HG02870 (cell line): ENCODE measurements around the gene SCART1.
"Not testable (repeated sequence)": the region's sequence is repeated elsewhere in the genome, so short reads cannot be mapped to it uniquely, and the experiment has no call there.

Experiments
- ATAC-seq: cut with Tn5 transposase; IDR thresholded peaks from one replicate; pipeline ENCODE4 v1.9.1; 2021; ENCODE audit warnings: mild to moderate bottlenecking, moderate library complexity; ENCODE audit not compliant: unreplicated experiment

Gene SCART1

GRCh38 chr10:133431888-133432613 lies 21.7 kb upstream of the SCART1 start:
- ATAC-seq = not testable (repeated sequence)

GRCh38 chr10:133432789-133433188 lies 21.0 kb upstream of the SCART1 start:
- not testable (repeated sequence) for ATAC-seq

- no peak for ATAC-seq
Observed at GRCh38 chr10:133438711-133439273, 15.0 kb upstream of the SCART1 start.

GRCh38 chr10:133439517-133440461 lies 14.0 kb upstream of the SCART1 start:
- ATAC-seq = no peak

- ATAC-seq = no peak
Observed at GRCh38 chr10:133440633-133441285, 13.0 kb upstream of the SCART1 start.

GRCh38 chr10:133441356-133441755 lies 12.4 kb upstream of the SCART1 start:
- not testable (repeated sequence) for ATAC-seq

- ATAC-seq = no peak
Observed at GRCh38 chr10:133441780-133442179, 12.0 kb upstream of the SCART1 start.

- no peak for ATAC-seq
Observed at GRCh38 chr10:133442191-133442966, 11.4 kb upstream of the SCART1 start.

GRCh38 chr10:133442967-133443924 lies 10.5 kb upstream of the SCART1 start:
- ATAC-seq = no peak

GRCh38 chr10:133444342-133445267 lies 9.1 kb upstream of the SCART1 start:
- ATAC-seq = no peak

GRCh38 chr10:133445268-133445732 lies 8.4 kb upstream of the SCART1 start:
- ATAC-seq = no peak

- ATAC-seq = no peak
Observed at GRCh38 chr10:133445751-133446708, 7.7 kb upstream of the SCART1 start.

GRCh38 chr10:133446979-133447378 lies 6.8 kb upstream of the SCART1 start:
- no peak for ATAC-seq

GRCh38 chr10:133448120-133448519 lies 5.6 kb upstream of the SCART1 start:
- ATAC-seq = no peak

- no peak for ATAC-seq
Observed at GRCh38 chr10:133451346-133451745, 2.4 kb upstream of the SCART1 start.

- no peak for ATAC-seq
Observed at GRCh38 chr10:133452453-133452852, 1.3 kb upstream of the SCART1 start.
